ENCODE results near the gene SLC25A34.

SLC25A34 gene

DNA sequence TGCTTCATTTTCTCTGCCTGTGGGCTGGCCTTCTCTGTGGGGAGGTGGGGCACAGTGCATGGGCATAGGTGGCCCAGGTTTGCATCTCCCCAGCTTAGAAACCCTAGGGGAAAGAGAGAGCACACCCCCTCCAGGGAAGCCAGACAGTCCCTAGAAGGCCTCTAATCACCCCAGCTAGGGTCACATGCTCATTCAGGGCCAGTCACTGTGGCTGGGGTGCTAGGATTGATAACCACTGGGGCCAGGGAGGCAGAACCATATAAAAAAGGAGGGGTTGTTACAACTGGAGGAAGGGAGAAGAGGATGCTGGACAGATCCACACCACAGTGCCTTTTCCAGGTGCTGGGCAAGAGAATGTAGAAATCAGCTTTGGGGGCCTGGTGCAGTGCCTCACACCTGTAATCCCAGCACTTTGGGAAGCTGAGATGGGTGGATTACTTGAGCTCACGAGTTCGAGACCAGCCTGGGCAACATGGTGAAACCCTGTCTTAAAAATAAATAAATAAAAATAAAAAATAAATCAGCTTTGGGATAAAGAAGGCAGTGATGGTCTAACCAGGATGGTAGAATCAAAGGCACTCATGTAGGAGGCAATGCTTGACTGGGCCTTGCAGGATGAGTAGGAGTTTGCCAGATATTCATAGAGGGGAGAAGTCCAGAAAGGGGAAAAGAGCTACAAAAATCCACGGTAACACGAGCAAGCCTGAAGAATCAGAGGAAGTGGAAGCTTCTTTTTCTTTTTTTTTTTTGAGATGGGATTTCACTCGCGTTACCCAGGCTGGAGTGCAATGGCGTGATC lies 42.0 kb downstream of the SLC25A34 start:
- no peak for DNase-seq

DNA sequence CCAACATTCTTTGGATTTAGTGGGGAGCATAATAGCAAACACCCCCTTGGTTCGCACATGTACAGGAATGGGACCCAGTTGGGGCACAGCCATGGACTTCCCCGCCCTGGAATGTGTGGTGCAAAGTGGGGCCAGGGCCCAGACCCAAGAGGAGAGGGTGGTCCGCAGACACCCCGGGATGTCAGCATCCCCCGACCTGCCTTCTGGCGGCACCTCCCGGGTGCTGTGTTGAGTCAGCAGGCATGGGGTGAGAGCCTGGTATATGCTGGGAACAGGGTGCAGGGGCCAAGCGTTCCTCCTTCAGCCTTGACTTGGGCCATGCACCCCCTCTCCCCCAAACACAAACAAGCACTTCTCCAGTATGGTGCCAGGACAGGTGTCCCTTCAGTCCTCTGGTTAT lies 49.6 kb downstream of the SLC25A34 start:
- DNase-seq: no peak

DNA sequence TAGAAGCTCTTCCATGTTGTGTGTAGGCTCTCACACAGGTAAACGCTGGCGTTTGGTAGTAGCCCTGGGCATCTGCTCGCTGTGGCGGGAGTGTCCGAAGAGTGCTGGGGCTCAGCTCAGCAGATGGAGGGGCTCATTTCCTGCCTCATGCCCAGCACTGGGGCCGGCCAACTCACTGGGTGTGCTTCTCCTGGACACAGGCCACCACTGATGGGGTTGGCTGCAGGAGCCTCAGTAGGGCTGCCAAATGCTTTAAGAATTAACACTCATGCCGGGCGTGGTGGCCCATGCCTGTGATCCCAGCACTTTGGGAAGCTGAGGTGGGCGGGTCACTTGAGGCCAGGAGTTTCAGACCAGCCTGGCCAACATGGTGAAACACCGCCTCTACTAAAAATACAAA lies 50.5 kb downstream of the SLC25A34 start:
- DNase-seq: no peak

DNA sequence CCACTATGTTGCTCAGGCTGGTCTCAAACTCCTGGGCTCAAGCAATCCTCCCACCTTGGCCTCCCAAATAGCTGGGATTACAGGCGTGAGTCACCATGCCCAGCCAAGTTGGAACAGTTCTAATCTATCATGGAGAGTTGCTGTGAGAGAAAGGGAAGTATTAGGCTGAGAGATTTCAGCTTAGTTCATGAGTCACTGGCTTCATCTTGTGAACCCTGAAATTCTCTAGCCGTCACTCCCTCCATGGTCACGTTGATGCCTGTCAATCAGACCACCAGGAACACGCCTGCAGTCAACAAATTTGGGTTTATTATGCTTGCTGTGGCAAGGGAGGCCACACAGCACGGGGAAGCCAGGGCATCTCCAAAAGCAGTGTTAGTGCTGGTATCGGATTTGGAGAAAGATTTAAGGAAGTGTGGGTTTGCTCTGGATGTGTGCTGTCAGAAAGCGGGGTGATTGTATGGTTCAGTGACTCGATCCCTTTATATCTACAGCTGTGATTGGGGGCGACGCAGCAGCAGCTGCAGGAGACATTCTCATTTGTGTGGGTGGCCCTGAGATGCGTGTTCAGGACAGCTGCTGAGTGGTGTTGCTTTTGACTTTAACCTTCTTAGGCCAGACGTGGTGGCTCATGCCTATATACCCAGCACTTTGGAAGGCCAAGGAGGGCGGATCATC lies 52.7 kb downstream of the SLC25A34 start:
- DNase-seq: no peak

Measured in NCI-H82 (cell line).